B cell (primary cell): ENCODE results near the gene PLPP4.

Source experiments
- EZH2 ChIP-seq: IDR thresholded peaks from 2 replicates; pipeline ENCODE4 v1.6.1; 2012; ENCODE audit warnings: borderline replicate concordance, low read depth, mild to moderate bottlenecking, moderate library complexity, low read length; ENCODE audit not compliant: insufficient read depth, poor library complexity, severe bottlenecking
- TF ChIP-seq, protein P1 (sequence below): fragments of 200-600 bp; IDR thresholded peaks from one replicate; pipeline ENCODE4 v1.8.0; 2022; ENCODE audit warnings: antibody characterized with exemption, mild to moderate bottlenecking

DNA sequence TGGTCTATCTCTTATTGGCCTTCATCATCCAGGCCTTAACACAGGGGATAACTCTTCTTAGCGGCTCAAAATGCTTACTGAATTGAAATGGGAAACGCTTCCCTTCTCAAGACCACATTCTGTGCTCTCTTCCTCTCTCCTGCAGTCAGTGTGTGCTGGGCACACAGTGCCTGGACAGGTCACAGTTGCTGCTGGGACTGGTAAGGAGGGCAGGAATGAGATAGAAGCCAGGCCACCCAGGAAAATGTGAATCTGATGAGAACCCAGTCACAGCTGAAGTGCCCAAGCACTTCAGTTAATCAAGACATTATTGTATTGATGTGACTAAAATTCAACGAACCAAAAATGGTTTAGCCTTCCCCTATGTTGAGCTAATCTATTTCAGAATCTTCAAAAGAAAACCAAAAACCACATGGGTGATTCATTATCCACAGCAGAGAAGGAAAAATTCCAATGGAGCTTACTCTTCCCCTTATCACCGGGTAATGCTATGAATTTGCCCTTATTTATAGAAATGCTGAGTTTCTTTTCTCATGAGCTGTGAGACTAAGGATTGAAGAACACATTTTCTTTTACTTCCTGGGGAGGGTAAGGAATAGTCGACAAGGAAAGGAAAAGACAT lies 41.2 kb upstream of the PLPP4 start:
- TF ChIP-seq, protein P1, sequence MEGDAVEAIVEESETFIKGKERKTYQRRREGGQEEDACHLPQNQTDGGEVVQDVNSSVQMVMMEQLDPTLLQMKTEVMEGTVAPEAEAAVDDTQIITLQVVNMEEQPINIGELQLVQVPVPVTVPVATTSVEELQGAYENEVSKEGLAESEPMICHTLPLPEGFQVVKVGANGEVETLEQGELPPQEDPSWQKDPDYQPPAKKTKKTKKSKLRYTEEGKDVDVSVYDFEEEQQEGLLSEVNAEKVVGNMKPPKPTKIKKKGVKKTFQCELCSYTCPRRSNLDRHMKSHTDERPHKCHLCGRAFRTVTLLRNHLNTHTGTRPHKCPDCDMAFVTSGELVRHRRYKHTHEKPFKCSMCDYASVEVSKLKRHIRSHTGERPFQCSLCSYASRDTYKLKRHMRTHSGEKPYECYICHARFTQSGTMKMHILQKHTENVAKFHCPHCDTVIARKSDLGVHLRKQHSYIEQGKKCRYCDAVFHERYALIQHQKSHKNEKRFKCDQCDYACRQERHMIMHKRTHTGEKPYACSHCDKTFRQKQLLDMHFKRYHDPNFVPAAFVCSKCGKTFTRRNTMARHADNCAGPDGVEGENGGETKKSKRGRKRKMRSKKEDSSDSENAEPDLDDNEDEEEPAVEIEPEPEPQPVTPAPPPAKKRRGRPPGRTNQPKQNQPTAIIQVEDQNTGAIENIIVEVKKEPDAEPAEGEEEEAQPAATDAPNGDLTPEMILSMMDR: no peak
- TF ChIP-seq EZH2: no peak
